Tongue (tissue), 2 donors: Measurements from ENCODE around the gene ZNF878. TPM values are rescaled to one million over a fixed set of nuclear protein-coding genes. Genes with fewer than 3 reads are reported as not detected.
"Not testable (repeated sequence)": the region's sequence is repeated elsewhere in the genome, so short reads cannot be mapped to it uniquely, and the experiment has no call there.

Source experiments
- DNase-seq: peaks from one replicate; pipeline ENCODE4 v3.0.0-alpha.2; 2015
- total RNA-seq: library from RNA; depleted of rRNA; stranded (reverse); fragments of >200 nt; gene quantifications from one replicate; pipeline ENCODE4 v1.2.3, GENCODE V29; 2014

The ZNF878 gene
- total RNA-seq, result not detected

DNA sequence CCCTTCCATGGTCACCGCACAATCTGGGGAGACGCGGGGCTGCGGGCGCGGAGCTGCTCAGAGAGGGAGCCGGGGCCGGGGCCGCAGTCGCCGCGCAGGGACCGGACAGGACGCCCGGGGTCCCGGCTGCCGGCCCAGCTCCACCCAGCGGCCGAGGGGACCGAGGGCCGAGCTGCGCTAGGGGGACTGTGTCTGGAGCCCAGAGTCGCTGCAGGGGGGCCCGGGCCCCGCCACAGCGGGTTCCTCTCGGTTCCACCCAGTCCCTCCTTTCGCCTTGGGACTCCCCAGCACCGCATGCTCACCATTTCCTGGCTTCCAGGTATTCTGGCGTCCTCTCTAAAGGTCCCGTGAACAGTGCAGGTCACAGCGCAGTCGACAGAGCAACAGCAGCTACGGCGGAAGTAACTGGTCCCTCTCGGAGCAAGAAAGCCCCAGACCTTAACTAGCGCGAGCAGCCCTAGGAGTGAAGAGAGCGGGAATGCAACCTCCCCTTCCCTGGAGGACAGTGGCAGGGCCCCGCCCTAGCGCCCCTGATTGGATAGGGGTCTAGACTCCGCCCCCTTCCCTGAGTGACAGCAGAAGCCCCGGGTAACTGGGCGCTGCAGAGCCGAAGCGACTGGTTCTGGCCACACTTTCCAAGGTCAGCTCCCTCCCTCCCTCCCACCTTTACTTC lies at the start of gene ZNF878:
Gene ZNF878 (minus strand): TSS at position 465 of the 673 bp plus-strand sequence. CDS start 160 bp downstream, at position 305.
- peak; percentile 94 for DNase-seq

DNA sequence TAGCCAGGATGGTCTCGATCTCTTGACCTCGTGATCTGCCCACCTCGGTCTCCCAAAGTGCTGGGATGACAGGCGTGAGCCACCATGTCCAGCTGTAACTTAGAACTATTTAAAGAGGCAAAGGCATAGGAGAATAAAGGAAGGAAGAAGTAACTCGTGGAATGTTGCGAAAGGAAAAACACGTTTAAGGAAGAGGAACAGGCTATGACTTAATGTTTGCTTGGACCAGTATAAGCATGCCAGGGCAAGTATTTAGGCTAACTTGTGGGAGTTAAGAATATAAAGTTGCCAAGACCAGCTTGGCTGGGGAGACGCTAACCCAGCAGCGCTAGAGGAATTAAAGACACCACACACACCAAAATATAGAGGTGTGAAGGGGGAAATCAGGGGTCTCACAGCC lies 45.3 kb upstream of the ZNF878 start:
- no peak for DNase-seq

DNA sequence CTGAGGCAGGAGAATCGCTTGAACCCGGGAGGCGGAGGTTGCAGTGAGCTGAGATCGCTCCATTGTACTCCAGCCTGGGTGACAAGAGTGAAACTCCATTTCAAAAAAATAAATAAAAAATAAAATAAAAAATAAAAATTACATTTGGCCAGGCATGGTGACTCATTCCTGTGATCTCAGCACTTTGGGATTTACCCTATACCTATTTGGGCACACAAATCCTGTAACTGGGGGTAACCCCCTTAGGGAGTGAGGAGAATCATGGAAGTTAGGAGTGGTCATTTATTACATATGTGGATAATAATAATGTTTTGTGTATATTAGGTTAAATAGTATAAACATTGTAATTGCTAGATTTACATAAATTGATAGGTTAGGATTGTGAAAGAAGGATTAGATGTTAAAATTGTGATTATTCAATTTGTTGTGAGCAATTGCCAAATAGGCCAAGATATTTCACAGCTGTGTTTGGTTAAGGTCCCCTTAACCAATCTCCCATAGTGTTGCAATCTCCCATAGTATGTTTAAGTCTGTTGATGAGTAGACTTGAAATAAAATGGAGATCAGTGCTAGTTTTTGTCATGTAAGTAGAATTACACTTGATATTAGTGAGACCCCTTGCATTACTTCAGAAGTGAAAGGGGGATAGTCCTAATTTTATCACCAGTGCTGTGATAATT lies 42.5 kb upstream of the ZNF878 start:
- DNase-seq, result no peak

DNA sequence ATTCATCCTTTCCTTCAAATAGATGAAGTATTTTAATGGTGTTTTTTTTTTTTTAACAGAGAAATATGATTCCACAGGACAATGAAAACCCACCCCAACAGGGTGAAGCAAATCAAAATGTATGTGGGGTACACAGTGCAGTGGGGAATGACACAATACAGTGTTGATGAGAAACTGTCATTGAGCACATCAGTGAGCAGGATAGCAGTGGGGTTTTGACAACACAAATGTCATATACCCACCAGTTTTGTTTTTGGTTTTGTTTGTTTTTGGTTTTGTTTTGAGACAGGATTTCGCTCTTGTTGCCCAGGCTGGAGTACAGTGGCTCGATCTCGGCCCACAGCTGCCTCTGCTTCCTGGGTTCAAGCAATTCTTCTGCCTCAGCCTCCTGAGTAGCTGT lies 41.0 kb upstream of the ZNF878 start:
- DNase-seq, result no peak

DNA sequence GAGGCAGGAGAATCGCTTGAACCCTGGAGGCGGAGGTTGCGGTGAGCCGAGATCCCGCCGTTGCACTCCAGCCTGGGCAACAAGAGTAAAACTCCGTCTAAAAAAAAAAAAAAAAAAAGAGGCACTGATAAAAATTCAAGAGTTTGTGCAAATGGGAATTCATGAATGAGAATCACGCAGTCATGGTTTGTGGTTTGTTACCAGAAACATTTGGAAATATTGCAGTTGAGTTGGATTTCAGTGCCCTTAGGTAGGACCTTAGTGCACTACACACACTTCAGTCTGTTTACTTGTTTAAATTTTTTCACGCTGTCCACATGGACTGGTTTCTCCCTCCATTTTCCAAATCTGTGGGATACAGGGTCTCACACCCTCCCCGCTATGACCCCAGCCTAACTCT lies 40.2 kb upstream of the ZNF878 start:
- DNase-seq, result peak; percentile 11

DNA sequence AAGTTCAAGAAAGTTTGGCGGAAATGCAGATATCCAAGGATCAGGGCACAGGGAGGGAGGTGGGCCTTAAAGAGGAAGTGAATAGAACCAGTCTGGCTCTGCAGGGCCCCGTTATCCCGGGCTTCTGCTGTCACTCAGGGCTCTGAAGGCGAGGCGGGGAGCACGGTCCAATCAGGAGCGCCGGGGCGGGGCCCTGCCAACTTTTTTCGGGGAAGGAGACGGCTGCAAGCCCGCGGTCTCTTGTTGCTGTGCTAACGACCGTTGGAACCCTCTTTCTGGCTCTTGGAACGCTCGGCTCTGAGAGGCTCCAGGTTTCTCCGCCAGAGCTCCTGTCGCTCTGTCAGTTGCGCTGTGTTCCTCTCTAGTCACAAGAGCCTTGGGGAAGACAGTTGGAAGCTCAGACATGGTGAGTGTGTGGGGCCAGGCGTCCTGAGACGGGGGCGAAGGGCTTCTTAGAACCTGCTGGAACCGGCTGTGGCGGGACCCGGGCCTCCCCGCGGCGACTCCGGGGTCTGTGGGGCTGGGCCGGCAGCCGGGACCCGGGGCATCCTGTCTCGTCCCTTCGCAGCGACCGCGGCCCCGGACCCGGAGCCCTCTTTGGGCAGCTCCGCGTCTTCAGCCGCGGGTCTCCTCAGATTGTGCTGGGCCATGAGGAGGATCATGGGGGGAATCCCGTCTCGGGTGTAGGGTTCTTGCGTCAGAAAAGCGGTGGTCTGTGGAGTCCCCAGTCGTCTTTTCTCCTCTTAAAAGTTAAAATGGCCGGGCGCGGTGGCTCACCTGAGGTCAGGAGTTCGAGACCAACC lies 39.5 kb upstream of the ZNF878 start:
- peak; percentile 96 for DNase-seq

DNA sequence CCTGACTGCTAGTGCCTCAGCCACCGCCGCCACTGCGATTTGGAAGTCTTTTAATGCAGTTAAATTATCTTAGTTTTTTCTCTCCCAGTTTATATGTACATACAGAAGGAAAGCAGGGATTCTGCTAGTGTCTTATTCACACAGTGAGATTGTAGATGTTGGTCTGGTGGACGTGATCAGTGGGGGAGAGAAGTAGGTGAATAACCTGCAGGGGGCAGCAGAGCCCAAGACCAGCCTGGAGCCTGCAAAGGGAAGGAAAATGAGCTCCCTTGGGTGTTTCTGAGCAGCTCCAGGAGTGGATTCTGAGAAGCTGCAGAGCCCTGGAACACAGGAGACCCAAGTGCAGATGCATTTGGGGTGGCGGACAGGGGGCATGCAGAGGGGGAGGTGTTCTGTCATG lies 38.0 kb upstream of the ZNF878 start:
- DNase-seq, result peak; percentile 89

DNA sequence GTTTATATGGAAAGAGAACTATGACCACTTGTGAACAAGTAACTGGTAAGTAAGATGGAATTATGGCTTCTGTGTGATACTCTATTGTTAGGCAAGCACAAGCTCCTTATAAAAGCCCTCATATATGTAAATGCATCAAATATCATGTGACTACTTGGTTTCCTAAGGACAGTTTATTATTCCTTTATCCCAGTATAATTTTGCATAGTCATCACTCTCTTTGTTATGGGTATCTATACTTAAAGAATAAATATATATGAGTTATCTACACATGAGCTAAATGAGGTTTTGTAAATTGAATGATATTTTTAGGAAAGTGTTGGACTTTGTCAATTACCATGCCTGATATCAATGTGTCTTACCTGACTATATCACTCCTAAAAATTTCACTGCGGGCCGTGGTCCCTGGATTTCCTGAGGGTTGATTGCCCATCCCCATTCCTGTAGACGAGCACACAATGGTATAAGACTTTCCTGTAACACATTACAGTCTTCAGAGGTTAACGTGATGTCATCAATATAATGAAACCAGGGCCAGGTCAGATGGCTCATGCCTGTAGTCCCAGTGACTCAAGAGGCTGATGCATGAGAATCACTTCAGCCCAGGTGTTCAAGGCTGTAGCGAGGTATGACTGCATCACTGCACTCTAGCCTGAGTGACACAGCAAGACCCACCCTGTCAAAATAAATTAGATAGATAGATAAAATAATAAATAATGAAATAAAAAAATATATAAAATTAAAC lies 32.5 kb upstream of the ZNF878 start:
- no peak for DNase-seq

DNA sequence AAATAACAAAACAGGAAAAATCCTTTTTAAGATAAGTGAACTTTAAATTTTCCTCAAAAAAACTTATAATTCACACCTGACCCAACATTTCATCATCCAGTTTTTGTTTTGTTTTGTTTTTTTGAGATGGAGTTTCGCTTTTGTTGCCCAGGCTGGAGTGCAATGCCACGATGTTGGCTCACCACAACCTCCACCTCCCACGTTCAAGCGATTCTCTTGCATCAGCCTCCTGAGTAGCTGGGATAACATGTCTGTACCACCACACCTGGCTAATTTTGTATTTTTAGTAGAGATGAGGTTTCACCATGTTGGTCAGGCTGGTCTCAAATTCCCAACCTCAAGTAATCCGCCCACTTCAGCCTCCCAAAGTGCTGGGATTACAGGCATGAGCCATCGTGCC lies 30.6 kb upstream of the ZNF878 start:
- not testable (repeated sequence) for DNase-seq

DNA sequence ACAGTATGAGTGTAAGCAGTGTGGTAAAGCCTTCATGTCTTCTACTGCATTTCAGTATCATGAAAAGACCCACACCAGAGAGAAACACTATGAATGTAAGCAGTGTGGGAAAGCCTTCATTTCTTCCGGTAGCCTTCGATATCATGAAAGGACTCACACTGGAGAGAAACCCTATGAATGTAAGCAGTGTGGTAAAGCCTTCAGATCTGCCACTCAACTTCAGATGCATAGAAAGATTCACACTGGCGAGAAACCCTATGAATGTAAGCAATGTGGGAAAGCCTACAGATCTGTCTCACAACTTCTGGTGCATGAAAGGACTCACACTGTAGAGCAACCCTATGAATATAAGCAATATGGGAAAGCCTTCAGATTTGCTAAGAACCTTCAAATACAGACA lies 24.6 kb upstream of the ZNF878 start:
- no peak for DNase-seq

DNA sequence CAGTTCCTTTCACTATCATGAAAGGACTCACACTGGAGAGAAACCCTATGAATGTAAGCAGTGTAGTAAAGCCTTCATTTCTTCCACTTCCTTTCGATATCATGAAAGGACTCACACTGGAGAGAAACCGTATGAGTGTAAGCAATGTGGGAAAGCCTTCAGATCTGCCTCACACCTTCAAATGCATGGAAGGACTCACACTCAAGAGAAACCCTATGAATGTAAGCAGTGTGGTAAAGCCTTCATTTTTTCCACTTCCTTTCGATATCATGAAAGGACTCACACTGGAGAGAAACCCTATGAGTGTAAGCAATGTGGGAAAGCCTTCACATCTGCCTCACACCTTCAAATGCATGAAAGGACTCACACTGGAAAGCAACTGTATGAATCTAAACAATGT lies 23.6 kb upstream of the ZNF878 start:
- DNase-seq, result not testable (repeated sequence)

DNA sequence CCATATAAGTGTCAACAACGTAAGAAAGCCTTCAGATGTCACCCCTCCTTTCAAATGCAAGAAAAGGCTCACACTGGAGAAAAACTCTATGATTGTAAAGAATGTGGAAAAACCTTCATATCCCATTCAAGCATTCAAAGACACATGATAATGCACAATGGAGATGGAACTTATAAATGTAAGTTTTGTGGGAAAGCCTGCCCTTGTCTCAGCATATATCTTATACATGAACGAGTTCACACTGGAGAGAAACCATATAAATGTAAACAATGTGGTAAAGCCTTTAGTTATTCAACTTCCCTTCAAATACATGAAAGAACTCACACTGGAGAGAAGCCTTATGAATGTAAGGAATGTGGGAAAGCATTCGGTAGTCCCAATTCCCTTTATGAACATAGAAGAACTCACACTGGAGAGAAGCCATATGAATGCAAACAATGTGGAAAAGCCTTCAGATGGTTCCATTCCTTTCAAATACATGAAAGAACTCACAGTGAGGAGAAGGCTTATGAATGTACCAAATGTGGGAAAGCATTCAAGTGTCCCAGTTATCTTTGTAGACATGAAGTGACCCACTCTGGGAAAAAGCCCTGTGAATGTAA lies 22.9 kb upstream of the ZNF878 start:
- DNase-seq, result no peak

DNA sequence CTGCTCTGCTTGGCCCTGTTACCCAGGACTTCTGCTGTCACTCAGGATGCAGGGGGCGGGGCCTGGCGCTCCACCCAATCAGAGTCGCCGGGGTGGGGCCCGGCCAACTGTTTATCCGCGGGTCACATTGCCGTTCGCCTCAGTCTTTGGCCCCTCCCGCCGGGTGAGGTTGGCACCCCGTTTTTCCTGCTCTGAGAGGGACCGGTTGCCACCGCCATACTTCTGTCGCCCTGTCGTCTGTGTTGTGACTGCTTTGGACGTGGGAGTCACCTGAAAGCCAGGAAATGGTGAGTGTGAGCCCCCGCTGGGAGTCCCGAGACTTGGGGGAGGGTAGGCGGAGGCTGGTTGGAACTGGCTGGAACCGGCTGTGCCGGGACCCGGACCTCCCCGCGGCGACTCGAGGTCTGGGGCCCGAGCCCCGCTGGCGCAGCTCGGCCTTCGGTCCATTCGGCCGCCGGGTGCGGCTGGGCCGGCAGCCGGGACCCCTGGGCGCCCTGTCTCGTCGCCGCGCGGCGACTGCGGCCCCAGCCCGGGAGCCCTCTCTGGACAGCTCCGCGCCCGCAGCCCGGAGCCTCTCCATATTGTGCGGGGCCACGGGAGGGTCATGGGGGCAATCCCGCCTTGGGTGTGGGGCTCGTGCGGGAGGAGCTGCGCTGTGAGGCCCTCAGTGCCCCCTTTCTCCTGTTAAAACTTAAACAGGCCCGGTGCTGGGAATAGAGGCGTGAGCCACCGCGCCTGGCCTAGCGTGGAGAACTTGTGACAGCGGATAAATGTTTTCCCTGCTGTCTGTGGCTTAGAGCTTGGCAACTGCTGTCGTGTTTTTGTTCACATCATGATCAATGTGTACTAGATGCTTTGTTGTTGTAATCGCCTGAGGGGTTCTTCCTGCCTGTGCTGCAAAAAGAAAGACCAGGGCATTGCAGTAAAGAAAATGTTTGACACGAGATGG lies 12.1 kb upstream of the ZNF878 start, which contains the start of gene ZNF844:
Gene ZNF844 (plus strand): TSS at position 142 of the 949 bp plus-strand sequence. CDS start 143 bp downstream, at position 285.
- DNase-seq, result peak; percentile 96

DNA sequence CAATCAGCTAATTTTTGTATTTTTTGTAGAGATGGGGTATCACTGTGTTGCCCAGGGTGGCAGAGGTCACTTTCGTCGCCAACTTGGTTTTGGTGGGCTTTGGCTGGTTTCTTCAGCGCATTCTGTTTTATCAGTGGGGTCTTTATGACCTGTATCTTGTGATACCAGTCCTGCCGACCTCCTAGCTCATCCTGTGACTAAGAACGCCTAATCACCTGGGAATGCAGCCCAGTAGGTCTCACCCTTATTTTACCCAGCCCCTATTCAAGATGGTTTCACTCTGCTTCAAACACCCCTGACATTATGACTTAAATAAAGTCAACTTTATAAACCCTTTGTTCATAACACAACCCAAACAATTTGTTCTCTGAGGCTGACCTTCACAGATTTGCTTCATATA lies 3.0 kb upstream of the ZNF878 start:
- DNase-seq, result no peak

DNA sequence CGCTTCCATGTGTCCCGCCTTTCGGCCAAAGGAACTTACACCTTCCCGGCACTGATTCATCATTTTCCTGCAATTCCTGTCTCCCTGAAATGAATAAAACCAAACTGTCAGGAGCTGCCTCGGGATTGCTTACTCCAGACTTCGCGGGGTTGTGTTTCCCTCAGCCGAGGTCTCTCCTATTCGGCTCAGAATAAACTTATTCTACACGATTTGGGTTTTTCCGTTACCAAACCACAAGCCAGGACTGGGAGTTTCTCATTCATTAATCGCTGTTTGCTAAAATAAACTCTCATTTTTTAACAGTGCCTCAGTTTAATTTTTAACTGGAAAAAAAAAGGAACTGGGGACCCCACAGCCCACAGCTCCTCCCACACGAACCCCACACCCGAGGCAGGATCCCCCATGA lies 667 bp downstream of the ZNF878 start:
- no peak for DNase-seq

DNA sequence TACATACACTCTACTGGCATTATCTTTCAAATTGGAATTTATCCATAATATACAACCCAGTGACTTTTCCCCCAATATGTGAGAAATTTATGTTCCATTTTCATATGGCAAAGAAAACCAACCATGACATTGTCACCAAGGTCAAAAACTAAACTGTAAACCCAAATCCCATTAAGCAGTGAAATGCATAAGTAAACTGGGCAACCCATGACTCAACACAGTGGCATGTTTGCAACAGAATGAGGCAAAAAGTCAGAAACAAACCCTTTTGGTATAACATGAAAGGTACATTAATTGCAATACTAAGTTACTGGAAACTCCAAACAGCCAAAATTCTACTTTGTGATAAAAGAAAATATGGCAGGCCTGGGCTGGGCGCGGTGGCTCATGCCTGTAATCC lies 4.9 kb downstream of the ZNF878 start:
- DNase-seq, result no peak

DNA sequence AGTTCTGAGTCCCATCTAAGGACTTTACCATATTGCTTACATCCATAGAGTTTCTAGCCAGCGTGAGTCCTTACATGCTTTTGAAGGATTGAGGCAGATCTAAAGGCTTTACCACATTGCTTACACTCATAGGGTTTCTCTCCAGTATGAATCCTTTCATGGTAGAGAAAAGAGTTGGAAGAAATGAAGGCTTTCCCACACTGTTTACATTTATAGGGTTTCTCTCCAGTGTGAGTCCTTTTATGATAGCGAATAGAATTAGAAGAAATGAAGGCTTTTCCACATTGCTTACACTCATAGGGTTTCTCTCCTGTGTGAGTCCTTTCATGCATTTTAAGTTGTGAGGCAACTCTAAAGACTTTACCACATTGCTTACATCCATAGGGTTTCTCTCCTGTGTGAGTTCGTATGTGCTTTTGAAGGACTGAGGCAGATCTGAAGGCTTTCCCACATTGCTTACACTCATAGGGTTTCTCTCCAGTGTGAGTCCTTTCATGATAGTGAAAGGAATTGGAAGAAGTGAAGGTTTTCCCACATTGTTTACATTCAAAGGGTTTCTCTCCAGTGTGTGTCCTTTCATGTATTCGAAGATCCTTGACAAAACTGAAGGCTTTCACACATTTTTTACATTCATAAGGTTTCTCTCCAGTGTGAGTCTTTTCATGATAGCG lies 8.9 kb downstream of the ZNF878 start:
- DNase-seq, result no peak

DNA sequence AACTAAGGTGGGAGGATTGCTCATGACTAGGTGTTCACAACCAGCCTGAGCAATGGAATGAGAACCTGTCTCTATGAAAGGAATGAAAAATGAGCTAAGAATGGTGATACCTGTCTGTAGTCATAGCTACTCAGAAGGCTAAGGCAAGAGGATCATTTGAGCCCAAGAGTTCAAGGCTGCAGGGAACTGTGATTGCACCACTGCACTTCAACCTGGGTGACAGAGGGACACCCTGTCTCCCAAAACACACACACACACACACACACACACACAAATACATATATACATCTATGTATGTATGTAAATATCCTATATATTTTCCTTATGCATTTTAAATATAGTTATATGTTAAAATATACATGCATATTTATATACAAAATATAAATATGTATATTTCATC lies 9.9 kb downstream of the ZNF878 start:
- no peak for DNase-seq

DNA sequence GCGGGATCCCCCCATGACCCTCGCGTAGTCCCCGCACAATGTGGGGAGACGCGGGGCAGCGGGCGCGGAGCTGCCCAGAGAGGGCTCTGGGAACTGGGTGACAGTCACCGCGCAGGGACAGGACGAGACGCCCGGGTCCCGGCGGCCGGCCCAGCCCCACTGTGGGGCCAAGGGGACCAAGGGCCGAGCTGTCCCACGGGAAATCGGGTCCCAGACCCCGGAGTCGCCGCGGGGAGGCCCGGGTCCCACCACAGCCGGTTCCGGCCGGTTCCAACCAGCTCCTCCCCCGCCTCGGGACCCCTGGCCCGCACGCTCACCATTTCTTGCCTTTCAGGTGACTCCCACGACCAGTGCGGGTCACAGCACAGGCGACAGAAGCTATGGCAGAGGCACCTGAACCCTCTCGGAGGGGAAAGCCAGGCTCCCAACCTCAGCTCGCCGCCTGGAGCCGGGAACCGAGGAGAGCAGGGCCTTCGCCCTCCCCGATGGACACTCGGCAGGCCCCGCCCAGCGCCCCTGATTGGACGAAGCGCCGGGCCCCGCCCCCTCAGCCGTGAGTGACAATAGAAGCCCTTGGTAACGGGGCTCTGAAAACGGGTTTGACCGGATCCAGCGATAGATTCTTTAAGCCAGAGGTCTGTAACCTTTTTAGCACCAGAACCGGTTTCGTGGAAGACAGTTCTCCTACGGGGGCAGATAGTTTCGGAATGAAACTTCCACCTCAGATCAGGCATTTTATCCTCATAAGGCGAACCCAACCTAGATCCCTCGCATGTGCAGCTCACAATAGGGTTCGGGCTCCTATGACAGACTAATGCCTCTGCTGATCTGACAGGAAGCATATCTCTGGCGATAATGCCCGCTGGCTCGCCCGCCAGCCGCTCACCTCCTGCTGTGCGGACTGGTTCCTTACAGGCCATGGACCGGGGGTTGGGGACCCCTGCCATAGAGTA lies 17.3 kb downstream of the ZNF878 start, which contains the start of gene ZNF433:
Gene ZNF433 (minus strand): TSS at position 460 of the 953 bp plus-strand sequence. CDS start 140 bp downstream, at position 320.
- DNase-seq, result peak; percentile 96
